HCT116 (cell line): ENCODE results near the gene RNF7.

Source experiments
- CEBPB ChIP-seq: IDR thresholded peaks from 2 replicates; pipeline ENCODE4 v1.6.1; 2012; ENCODE audit warnings: low read depth
- CTCF ChIP-seq, 3 experiments: fragments of 200-600 bp in 1 of 3; sonication (generic) in 1 of 3; IDR thresholded peaks in 2 of 3; conservative IDR thresholded peaks in 1 of 3; 2 replicates each; pipeline ENCODE4 v1.5.1; 2012 to 2017; ENCODE audit warnings: low read depth in 2 of 3, low read length in 2 of 3, antibody characterized with exemption in 1 of 3, borderline replicate concordance in 1 of 3, control low read depth in 1 of 3, mild to moderate bottlenecking in 1 of 3, mixed read lengths in 1 of 3, mixed run types in 1 of 3, moderate library complexity in 1 of 3; ENCODE audit not compliant: insufficient read depth in 1 of 3
- EZH2 ChIP-seq: fragments of 200-600 bp; sonication (generic); IDR thresholded peaks from 2 replicates; pipeline ENCODE4 v1.6.1; 2017; ENCODE audit warnings: antibody characterized with exemption, mixed run types
- POLR2AphosphoS5 ChIP-seq: IDR thresholded peaks from 2 replicates; pipeline ENCODE4 v1.6.1; 2011; ENCODE audit warnings: mild to moderate bottlenecking, low read depth, low read length, moderate library complexity
- SRF ChIP-seq: IDR thresholded peaks from 2 replicates; pipeline ENCODE4 v1.6.1; 2012; ENCODE audit warnings: low read depth

DNA sequence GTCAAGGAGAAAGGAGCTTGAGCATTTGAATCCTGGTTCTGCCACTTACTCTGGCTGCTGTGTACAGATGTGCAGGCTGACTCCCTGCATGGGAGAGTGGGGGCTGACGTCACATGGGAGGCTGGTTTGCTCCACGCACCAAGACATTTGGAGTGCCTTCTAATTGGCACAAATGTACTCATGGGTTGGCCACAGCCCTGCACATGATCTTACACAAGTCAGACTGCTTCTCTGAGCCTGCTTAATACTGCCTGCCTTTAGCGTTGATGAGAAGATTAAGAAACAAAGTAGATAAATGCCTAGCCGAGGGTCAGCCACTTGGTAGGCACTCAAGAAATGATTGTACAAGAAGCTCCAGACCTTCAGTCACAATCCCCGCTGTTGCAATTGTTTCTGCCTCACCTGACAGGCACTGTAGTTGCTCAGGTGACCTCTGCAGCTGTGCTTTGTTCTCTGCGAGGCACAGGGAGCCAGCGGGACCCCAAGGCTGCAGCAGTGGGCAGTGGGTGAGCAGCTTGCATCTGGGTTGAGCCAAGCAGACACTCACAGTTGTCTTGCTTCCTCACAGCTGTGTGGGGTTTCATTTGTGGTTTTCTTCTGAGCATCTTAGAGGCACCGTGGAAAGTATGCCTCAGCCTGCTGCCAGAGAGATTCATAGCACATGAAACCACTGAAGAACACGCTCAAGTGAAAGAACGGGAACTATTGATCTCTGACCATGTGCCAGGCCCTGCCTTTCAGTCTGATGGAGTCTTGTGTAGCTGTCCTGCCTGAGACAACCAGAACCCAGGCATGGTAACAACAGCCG, 58.2 kb downstream of the RNF7 start:
- TF ChIP-seq EZH2 (no peak), CTCF (IDR thresholded peaks at IDR 0.05 in 2 of 3, conservative IDR thresholded peaks at IDR 0.05 in 1 of 3; ENCODE audit: borderline replicate concordance in 1 of 3, insufficient read depth in 1 of 3, low read depth in 2 of 3, low read length in 2 of 3) (no peak), POLR2AphosphoS5 (no peak), SRF (no peak), CEBPB (no peak)
